ENCODE results near the gene ATE1. TPM values are rescaled to one million over a fixed set of nuclear protein-coding genes. Genes with fewer than 3 reads are reported as not detected.

The ATE1 gene
- total and polyA plus RNA-seq, 8 donors: 24.5 to 35.4 (median 31.9) TPM

DNA sequence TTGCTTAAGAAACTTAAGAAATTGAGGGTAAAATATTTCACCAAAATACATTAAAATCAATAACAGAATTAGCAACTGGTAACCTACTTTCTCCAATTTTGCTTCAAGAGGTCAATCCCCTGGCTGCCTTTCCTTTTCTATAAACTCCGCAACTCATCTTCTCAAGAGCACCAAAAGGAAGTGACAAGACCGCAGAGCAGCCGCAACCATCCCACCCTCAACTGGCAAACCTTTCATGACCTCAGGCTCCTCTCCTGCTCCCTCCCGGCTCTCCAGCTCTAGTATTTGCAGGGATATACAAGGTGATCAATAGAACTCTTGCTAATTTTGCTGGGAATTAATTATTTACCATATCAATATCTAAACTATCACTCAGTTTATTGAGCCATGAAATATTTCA is 88.9 kb downstream of the ATE1 start:
- H3K27me3 ChIP-seq: no peaks in the 10 kb centered on the region
- H3K36me3 ChIP-seq: peaks cover 0 to 20% of the 10 kb centered on the region in 2 donors
- ATAC-seq: no peak
- no peak overlapping the region for H3K4me3 ChIP-seq
- intact Hi-C loops (cut with DNase I): no loop called here
- TF ChIP-seq, protein P1, sequence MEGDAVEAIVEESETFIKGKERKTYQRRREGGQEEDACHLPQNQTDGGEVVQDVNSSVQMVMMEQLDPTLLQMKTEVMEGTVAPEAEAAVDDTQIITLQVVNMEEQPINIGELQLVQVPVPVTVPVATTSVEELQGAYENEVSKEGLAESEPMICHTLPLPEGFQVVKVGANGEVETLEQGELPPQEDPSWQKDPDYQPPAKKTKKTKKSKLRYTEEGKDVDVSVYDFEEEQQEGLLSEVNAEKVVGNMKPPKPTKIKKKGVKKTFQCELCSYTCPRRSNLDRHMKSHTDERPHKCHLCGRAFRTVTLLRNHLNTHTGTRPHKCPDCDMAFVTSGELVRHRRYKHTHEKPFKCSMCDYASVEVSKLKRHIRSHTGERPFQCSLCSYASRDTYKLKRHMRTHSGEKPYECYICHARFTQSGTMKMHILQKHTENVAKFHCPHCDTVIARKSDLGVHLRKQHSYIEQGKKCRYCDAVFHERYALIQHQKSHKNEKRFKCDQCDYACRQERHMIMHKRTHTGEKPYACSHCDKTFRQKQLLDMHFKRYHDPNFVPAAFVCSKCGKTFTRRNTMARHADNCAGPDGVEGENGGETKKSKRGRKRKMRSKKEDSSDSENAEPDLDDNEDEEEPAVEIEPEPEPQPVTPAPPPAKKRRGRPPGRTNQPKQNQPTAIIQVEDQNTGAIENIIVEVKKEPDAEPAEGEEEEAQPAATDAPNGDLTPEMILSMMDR (IDR thresholded peaks at IDR 0.05): no peak
- no peak overlapping the region for H3K27ac ChIP-seq
- DNase-seq: no peak
- no peaks in the 10 kb centered on the region for H3K9me3 ChIP-seq
- H3K4me1 ChIP-seq: no peaks in the 10 kb centered on the region

DNA sequence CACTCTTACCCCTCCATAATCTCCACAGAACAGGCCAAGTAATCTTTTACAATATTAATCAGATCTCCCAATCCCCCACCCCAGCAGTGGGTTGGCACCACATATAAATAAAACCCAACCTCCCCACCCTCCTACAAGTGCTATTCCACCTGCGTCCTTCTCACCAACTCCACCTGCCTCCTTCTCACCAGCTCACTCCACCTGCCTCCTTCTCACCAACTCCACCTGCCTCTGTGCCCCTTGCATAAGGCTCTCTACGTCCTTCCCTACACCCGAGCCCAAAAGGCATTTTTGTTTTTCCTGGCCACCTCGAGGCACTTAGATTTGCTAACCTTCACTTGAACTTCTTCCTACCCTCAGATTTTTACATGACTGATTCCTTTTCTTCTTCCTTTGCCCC is 89.7 kb downstream of the ATE1 start:
- Histone ChIP-seq H3K9me3 (no peaks in the 10 kb centered on the region), H3K27ac (no peak overlapping the region), H3K36me3 (peaks cover 0 to 20% of the 10 kb centered on the region in 2 donors), H3K4me3 (no peak overlapping the region), H3K27me3 (no peaks in the 10 kb centered on the region), H3K4me1 (no peaks in the 10 kb centered on the region)
- intact Hi-C loops (cut with DNase I): no loop called here
- ATAC-seq: peak; percentile 70
- TF ChIP-seq, protein P1 (IDR thresholded peaks at IDR 0.05): no peak
- no peak for DNase-seq

DNA sequence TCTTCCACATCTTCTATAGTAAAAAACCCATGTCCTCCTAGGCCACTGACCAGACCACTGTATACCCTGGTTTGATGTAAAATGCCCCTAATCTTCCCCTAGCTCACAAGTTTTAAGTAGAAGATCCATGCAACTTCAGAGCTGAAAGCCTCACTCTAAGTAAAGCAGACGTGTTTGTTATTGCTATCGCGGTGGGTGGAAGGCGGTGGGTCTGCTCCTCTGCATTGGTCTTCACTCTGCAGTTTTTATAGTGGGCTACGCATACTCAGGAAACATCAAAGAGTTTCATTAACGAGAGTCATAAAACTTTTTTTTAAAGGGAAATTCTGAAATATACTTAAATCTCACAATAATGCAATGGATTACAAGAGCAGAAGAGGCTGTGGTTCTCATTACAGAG is 91.7 kb downstream of the ATE1 start:
- Histone ChIP-seq H3K4me1 (no peaks in the 10 kb centered on the region), H3K36me3 (peaks cover 0 to 20% of the 10 kb centered on the region in 2 donors), H3K27ac (no peak overlapping the region), H3K4me3 (no peak overlapping the region), H3K9me3 (no peaks in the 10 kb centered on the region), H3K27me3 (no peaks in the 10 kb centered on the region)
- TF ChIP-seq, protein P1 (IDR thresholded peaks at IDR 0.05): no peak
- DNase-seq (no peak), ATAC-seq (no peak)
- intact Hi-C loops (cut with DNase I): no loop called here

DNA sequence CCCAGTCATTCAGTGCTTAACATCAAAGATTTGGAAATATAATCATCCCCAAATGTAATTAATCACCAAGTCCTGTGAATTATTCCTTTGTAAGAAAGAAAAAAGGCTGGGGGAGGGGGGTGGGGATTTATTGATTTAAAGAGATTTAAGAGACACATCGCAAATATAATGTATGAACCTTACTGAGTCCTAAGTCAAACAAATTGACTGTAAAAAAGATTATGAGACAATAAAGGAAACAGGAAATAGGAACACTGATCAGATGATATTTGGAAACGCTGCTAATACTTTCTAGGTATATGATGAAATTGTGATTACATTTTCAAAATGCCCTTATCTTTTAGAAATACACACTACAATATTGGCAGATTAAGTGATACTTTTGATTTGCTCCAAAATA is 92.5 kb downstream of the ATE1 start:
- Histone ChIP-seq H3K27me3 (no peaks in the 10 kb centered on the region), H3K9me3 (no peaks in the 10 kb centered on the region), H3K36me3 (peaks cover 0 to 20% of the 10 kb centered on the region in 2 donors), H3K4me3 (no peak overlapping the region), H3K27ac (no peak overlapping the region), H3K4me1 (no peaks in the 10 kb centered on the region)
- DNase-seq (no peak), ATAC-seq (no peak)
- TF ChIP-seq, protein P1 (IDR thresholded peaks at IDR 0.05): no peak
- intact Hi-C loops (cut with DNase I): no loop called here

DNA sequence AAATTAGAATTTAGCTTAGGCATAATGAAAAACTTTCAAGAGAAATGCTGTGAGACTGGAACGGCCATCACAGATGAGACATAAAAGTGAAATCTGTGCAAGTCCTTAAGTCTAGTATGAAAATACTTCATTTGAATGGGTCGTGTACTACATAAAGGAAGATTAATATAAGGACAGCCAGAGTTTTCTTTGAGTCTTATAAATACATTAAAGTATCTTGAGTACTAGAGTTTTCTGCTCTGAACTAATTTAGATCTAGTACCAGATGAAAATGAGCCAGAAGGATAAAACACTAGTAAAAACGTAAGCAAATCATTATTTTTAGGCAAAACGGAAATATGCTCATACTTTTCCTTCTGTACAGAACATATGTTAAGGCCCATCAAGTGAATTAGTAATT is 93.1 kb downstream of the ATE1 start:
- intact Hi-C loops (cut with DNase I): no loop called here
- H3K27me3 ChIP-seq: no peaks in the 10 kb centered on the region
- no peaks in the 10 kb centered on the region for H3K4me1 ChIP-seq
- H3K27ac ChIP-seq: no peak overlapping the region
- DNase-seq: no peak
- ATAC-seq: no peak
- TF ChIP-seq, protein P1 (IDR thresholded peaks at IDR 0.05): no peak
- no peaks in the 10 kb centered on the region for H3K9me3 ChIP-seq
- H3K36me3 ChIP-seq: peaks cover 0 to 20% of the 10 kb centered on the region in 2 donors
- no peak overlapping the region for H3K4me3 ChIP-seq

Measured in left lung (tissue), 10 donors.